BE2C (cell line): ENCODE data around the gene TUBA1B. TPM values are rescaled to one million over a fixed set of nuclear protein-coding genes. Genes with fewer than 3 reads are reported as not detected.
A peak's percentile ranks its signal among the peaks of the same experiment; 100 is the strongest.
"Not testable (repeated sequence)": the region's sequence is repeated elsewhere in the genome, so short reads cannot be mapped to it uniquely, and the experiment has no call there.

ENCODE experiments used
- DNase-seq: peaks from one replicate; pipeline ENCODE4 v3.0.0-alpha.2; 2020
- H3K27me3 ChIP-seq: fragments of 250-450 bp; sonication (Bioruptor Pico); 2 replicates; pipeline ENCODE4 v1.5.1; 2020; ENCODE audit warnings: mild to moderate bottlenecking
- H3K36me3 ChIP-seq: fragments of 250-450 bp; sonication (Bioruptor Pico); 2 replicates; pipeline ENCODE4 v1.5.1; 2020; ENCODE audit warnings: mild to moderate bottlenecking
- H3K4me1 ChIP-seq: fragments of 250-450 bp; sonication (Bioruptor Pico); 2 replicates; pipeline ENCODE4 v1.5.1; 2020
- H3K4me3 ChIP-seq: 2 replicates; pipeline ENCODE4 v1.5.1; 2011; ENCODE audit warnings: low read depth, low read length
- H3K9me3 ChIP-seq: fragments of 250-450 bp; sonication (Bioruptor Pico); 2 replicates; pipeline ENCODE4 v1.5.1; 2020
- polyA plus RNA-seq: library from polyadenylated mRNA; unstranded; fragments of >200 nt; gene quantifications from one replicate; pipeline ENCODE4 v1.2.1, GENCODE V29; 2012; ENCODE audit warnings: low read depth, missing spikeins; ENCODE audit not compliant: insufficient read length, insufficient read depth
- TF ChIP-seq, protein P1 (sequence below): IDR thresholded peaks from 2 replicates; pipeline ENCODE4 v1.5.1; 2012; ENCODE audit warnings: mild to moderate bottlenecking, low read depth, low read length

The TUBA1B gene
- 1,105 TPM for polyA plus RNA-seq

DNA sequence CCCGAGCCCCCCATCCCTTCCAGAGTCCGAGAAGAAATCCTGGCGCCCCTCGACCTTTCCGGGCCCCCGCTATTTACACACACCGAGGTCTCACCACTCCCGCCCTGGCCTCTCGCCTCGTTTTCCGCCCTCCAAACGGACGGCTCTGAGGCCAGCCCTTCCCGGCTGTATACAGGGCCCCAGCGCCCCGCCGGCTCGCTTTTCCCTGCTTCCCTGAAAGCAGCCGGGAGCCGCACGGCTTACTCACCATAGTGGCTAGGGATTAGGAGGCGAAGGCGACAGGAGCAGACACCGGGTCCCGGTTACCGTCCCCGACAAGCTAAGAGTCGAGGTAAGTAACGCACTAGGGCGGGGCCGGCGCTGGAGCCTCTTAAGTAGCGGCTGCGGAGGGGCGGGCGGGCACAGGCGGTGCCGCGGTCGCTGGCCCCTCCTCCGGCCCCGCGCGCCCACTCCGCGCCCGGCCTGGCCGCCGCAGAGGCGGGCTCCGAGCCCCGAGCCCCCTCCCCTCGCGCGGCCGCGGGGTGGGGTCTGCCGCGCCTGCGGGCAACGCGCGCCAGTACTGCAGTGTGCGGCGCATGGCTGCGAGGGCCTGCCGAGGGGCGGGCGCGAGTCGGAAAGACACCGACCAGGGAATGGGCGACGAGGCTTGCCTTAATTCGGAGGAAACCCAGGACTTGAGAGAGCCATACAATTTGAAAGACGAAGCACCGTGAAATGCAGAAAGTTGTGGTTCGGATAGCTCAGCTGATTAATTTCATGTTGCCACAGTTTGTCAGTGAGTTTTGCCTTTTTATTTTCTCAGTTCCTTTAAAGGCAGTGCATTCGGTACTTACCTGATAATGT, at the start of gene TUBA1B:
Gene TUBA1B (minus strand): TSS at position 345 of the 843 bp plus-strand sequence. CDS start 95 bp downstream, at position 250.
- H3K4me1 ChIP-seq: peaks cover 7% of the 10 kb centered on the region; the same call in 1 of the 2 replicates
- peak; percentile 95 for DNase-seq
- no peaks in the 10 kb centered on the region for H3K9me3 ChIP-seq
- TF ChIP-seq, protein P1, sequence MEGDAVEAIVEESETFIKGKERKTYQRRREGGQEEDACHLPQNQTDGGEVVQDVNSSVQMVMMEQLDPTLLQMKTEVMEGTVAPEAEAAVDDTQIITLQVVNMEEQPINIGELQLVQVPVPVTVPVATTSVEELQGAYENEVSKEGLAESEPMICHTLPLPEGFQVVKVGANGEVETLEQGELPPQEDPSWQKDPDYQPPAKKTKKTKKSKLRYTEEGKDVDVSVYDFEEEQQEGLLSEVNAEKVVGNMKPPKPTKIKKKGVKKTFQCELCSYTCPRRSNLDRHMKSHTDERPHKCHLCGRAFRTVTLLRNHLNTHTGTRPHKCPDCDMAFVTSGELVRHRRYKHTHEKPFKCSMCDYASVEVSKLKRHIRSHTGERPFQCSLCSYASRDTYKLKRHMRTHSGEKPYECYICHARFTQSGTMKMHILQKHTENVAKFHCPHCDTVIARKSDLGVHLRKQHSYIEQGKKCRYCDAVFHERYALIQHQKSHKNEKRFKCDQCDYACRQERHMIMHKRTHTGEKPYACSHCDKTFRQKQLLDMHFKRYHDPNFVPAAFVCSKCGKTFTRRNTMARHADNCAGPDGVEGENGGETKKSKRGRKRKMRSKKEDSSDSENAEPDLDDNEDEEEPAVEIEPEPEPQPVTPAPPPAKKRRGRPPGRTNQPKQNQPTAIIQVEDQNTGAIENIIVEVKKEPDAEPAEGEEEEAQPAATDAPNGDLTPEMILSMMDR: no peak
- peaks cover 41% of the 10 kb centered on the region for H3K36me3 ChIP-seq
- H3K27me3 ChIP-seq: no peaks in the 10 kb centered on the region
- peak within 1 kb of the TSS; percentile 99 for H3K4me3 ChIP-seq

DNA sequence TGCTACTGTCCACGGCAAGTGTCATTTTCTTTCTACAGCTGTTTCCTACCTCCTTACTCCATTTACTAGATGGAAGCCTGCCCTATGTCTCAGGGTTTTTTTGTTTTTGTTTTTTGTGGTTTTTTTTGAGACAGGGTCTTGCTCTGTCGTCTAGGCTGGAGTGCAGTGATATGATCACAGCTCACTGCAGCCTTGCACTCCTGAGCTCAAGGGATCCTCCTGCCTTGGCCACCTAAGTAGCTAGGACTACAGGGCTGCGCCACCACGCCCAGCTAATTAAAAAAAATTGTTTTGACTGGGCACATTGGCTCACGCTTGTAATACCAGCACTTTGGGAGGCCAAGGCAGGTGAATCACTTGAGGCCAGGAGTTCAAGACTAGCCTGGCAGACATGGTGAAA, 43.0 kb upstream of the TUBA1B start:
- TF ChIP-seq, protein P1: no peak

DNA sequence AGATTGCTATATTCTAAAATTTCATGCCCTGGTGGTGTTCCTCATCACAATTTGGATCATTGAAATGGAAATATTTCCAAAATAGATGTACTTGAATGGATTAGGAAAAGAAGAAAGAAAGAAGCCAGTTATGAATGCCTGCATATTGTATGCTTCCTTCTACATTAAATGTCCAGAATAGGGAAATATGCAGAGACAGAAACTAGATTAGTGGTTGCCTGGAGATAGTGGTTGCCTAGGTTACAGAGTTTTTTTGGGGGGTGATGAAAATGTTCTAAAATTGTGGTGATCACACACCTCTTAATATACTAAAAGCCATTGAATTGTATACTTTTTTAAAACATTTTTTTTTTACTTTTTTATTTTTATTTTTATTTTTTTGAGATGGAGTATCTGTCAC, 39.7 kb upstream of the TUBA1B start:
- Histone ChIP-seq H3K27me3 (no peaks in the 10 kb centered on the region; the same call in 1 of the 2 replicates), H3K36me3 (no peaks in the 10 kb centered on the region), H3K4me1 (no peaks in the 10 kb centered on the region), H3K9me3 (no peaks in the 10 kb centered on the region), H3K4me3 (no peak overlapping the region)
- DNase-seq: no peak
- TF ChIP-seq, protein P1: no peak

More for the DNA sequence above, 43.0 kb upstream of the TUBA1B start:
- Histone ChIP-seq H3K4me3 (no peak overlapping the region), H3K9me3 (no peaks in the 10 kb centered on the region; the same call in 1 of the 2 replicates), H3K4me1 (no peaks in the 10 kb centered on the region), H3K27me3 (no peaks in the 10 kb centered on the region), H3K36me3 (no peaks in the 10 kb centered on the region)
- DNase-seq: no peak

DNA sequence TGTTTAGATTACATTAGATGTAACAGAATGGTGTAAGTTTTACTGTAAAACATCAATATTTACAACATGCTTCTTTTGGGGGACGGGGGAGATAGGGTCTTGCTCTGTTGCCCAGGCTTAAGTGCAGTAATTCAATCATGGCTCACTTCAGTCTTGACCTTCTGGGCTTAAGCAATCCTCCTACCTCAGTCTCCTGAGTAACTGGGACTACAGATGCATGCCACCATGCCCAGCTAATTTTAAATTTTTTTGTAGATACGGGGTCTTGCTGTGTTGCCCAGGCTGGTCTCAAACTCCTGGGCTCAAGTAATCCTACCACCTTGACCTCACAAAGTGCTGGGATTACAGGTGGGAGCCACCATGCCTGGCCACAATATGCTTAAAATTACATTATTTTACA, 33.9 kb upstream of the TUBA1B start:
- H3K9me3 ChIP-seq: no peaks in the 10 kb centered on the region; the same call in 1 of the 2 replicates
- no peaks in the 10 kb centered on the region; the same call in 1 of the 2 replicates for H3K27me3 ChIP-seq
- no peaks in the 10 kb centered on the region; the same call in none of the 2 replicates for H3K4me1 ChIP-seq
- H3K4me3 ChIP-seq: no peak overlapping the region
- no peak for DNase-seq
- no peaks in the 10 kb centered on the region for H3K36me3 ChIP-seq
- TF ChIP-seq, protein P1: no peak

DNA sequence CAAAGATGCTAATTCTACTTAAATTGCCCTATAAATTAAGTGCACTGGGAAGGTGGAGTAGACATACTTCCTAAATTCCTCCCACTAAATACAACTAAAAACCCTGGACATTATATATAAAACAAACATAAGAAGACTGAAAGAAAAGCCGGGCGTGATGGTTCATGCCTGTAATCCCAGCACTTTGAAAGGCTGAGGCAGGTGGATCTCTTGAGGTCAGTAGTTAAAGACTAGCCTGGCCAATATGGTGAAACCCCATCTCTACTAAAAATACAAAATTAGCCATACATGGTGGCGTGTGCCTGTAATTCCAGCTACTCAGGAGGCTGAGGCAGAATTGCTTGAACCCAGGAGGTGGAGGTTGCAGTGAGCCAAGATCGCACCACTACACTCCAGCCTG, 30.7 kb upstream of the TUBA1B start:
- not testable (repeated sequence) for H3K27me3 ChIP-seq, H3K36me3 ChIP-seq, H3K9me3 ChIP-seq, H3K4me1 ChIP-seq, H3K4me3 ChIP-seq, DNase-seq

DNA sequence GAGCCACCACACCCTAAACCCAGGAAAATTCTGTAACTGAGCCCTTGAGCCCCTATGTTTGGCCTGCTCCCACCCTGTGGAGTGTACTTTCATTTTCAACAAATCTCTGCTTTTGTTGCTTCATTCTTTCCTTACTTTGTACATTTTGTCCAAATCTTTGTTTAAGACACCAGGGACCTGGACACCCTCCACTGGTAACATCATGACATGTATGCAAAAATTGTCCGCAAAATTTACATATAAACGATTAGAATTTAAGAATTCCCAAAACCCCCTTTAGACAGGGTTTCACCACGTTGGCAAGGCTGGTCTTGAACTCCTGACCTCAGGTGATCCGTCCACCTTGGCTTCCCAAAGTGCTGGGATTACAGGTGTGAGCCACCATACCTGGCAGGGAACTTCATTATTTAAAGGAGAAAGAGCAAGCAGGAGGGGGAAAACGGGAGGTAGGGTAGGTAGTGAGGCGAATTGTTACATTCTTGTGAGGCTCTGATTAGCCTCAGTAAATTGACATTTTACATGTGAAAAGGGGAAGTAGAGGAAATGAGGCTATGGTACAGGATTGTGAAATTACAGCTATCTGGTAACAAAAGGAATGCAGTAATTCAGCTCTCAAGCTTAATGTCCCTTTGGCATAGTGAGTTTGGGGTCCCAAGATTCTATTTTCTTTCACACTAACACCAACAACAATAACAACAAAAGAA, 30.0 kb upstream of the TUBA1B start:
- H3K9me3 ChIP-seq: no peaks in the 10 kb centered on the region; the same call in 1 of the 2 replicates
- TF ChIP-seq, protein P1: no peak
- H3K4me1 ChIP-seq: no peaks in the 10 kb centered on the region; the same call in none of the 2 replicates
- H3K27me3 ChIP-seq: no peaks in the 10 kb centered on the region
- H3K36me3 ChIP-seq: no peaks in the 10 kb centered on the region
- no peak for DNase-seq
- H3K4me3 ChIP-seq: no peak overlapping the region
